SK-N-SH treated with all-trans-retinoic acid at 6 μM for 48 hours (cell line): ENCODE results near the gene ARFIP1.

Experiments used
- ATAC-seq: fragments of 200-7000 bp; cut with Tn5 transposase; 3 replicates; pipeline ENCODE4 v1.9.1; 2020; ENCODE audit warnings: mild to moderate bottlenecking, moderate library complexity
- ARNTL ChIP-seq: fragments of 450-650 bp; formaldehyde crosslinking; IDR thresholded peaks from 2 replicates; pipeline ENCODE4 v1.5.0; 2020; ENCODE audit warnings: low read depth, mild to moderate bottlenecking, moderate library complexity, borderline replicate concordance
- CREB5 ChIP-seq: fragments of 250-450 bp; sonication (Bioruptor Pico); IDR thresholded peaks from 2 replicates; pipeline ENCODE4 v1.5.1; 2020; ENCODE audit warnings: low read depth, mild to moderate bottlenecking, moderate library complexity
- CSDC2 ChIP-seq: fragments of 250-450 bp; sonication (Bioruptor Pico); IDR thresholded peaks from 2 replicates; pipeline ENCODE4 v1.5.0; 2020; ENCODE audit warnings: mild to moderate bottlenecking, moderate library complexity
- CSRNP3 ChIP-seq: fragments of 250-450 bp; sonication (Bioruptor Pico); IDR thresholded peaks from 2 replicates; pipeline ENCODE4 v1.5.1; 2021; ENCODE audit warnings: mild to moderate bottlenecking, moderate library complexity
- ESRRG ChIP-seq: fragments of 250-450 bp; sonication (Bioruptor Pico); IDR thresholded peaks from 2 replicates; pipeline ENCODE4 v1.6.1; 2021; ENCODE audit warnings: mild to moderate bottlenecking
- GLIS3 ChIP-seq: fragments of 250-450 bp; sonication (Bioruptor Pico); IDR thresholded peaks from 2 replicates; pipeline ENCODE4 v1.5.0; 2020; ENCODE audit warnings: mild to moderate bottlenecking, moderate library complexity
- ISL1 ChIP-seq: fragments of 250-450 bp; sonication (Bioruptor Pico); IDR thresholded peaks from 2 replicates; pipeline ENCODE4 v2.1.2; 2022; ENCODE audit warnings: mild to moderate bottlenecking, moderate library complexity
- OSR1 ChIP-seq: fragments of 250-450 bp; sonication (Bioruptor Pico); IDR thresholded peaks from 2 replicates; pipeline ENCODE4 v1.8.0; 2022; ENCODE audit warnings: moderate library complexity, mild to moderate bottlenecking, inconsistent platforms
- PATZ1 ChIP-seq: fragments of 250-450 bp; sonication (Bioruptor Pico); IDR thresholded peaks from 2 replicates; pipeline ENCODE4 v1.8.0; 2020; ENCODE audit warnings: mild to moderate bottlenecking, moderate library complexity, borderline replicate concordance
- POU6F1 ChIP-seq: fragments of 250-450 bp; sonication (Bioruptor Pico); IDR thresholded peaks from 2 replicates; pipeline ENCODE4 v1.8.0; 2021; ENCODE audit warnings: low read depth, mild to moderate bottlenecking, moderate library complexity, borderline replicate concordance
- RARB ChIP-seq: fragments of 250-450 bp; sonication (Bioruptor Pico); IDR thresholded peaks from 2 replicates; pipeline ENCODE4 v1.8.0; 2021; ENCODE audit warnings: mild to moderate bottlenecking, moderate library complexity
- SNAI2 ChIP-seq: fragments of 250-450 bp; sonication (Bioruptor Pico); IDR thresholded peaks from 2 replicates; pipeline ENCODE4 v1.5.0; 2020; ENCODE audit warnings: mild to moderate bottlenecking, moderate library complexity
- TCF4 ChIP-seq: fragments of 250-450 bp; sonication (Bioruptor Pico); IDR thresholded peaks from 2 replicates; pipeline ENCODE4 v1.8.0; 2021; ENCODE audit warnings: mild to moderate bottlenecking, moderate library complexity, borderline replicate concordance
- TOX ChIP-seq: fragments of 250-450 bp; sonication (Bioruptor Pico); IDR thresholded peaks from 2 replicates; pipeline ENCODE4 v1.8.0; 2021; ENCODE audit warnings: mild to moderate bottlenecking, moderate library complexity, borderline replicate concordance
- ZC3H10 ChIP-seq: fragments of 250-450 bp; sonication (Bioruptor Pico); IDR thresholded peaks from 2 replicates; pipeline ENCODE4 v1.5.1; 2021; ENCODE audit warnings: mild to moderate bottlenecking, moderate library complexity
- ZFP3 ChIP-seq: fragments of 250-450 bp; sonication (Bioruptor Pico); IDR thresholded peaks from 2 replicates; pipeline ENCODE4 v1.5.0; 2020; ENCODE audit warnings: mild to moderate bottlenecking, moderate library complexity
- ZFP30 ChIP-seq: fragments of 450-650 bp; formaldehyde crosslinking; IDR thresholded peaks from 2 replicates; pipeline ENCODE4 v1.5.0; 2022; ENCODE audit warnings: mild to moderate bottlenecking, moderate library complexity

Gene ARFIP1

GRCh38 chr4:152778656-152779512 is 870 bp upstream of the ARFIP1 start:
- peak; percentile 51 for ATAC-seq
- TF ChIP-seq CREB5 (CRISPR knock-in tag) (no peak), ISL1 (CRISPR knock-in tag) (no peak), POU6F1 (no peak), ESRRG (CRISPR knock-in tag) (no peak), CSRNP3 (CRISPR knock-in tag) (no peak)
- TF ChIP-seq, all 23 proteins: peak for 0

- TF ChIP-seq SNAI2 (CRISPR knock-in tag): no peak
- TF ChIP-seq TOX (CRISPR knock-in tag): no peak
- TF ChIP-seq TCF4: no peak
- no peak for TF ChIP-seq ZC3H10 (CRISPR knock-in tag)
- TF ChIP-seq OSR1 (CRISPR knock-in tag): no peak
- no peak for TF ChIP-seq ARNTL (CRISPR knock-in tag)
- TF ChIP-seq PATZ1 (CRISPR knock-in tag): no peak
- ATAC-seq: peak; percentile 21
Measured at GRCh38 chr4:152780267-152780778, 569 bp downstream of the ARFIP1 start.

GRCh38 chr4:152784490-152785350 is 5.0 kb downstream of the ARFIP1 start:
- TF ChIP-seq GLIS3 (CRISPR knock-in tag) (no peak), TOX (CRISPR knock-in tag) (no peak), ZFP3 (CRISPR knock-in tag) (no peak), PATZ1 (CRISPR knock-in tag) (no peak), CSDC2 (CRISPR knock-in tag) (no peak), ISL1 (CRISPR knock-in tag) (no peak), ZFP30 (CRISPR knock-in tag) (no peak), CREB5 (CRISPR knock-in tag) (no peak), RARB (CRISPR knock-in tag) (no peak)
- TF ChIP-seq, all 23 proteins: peak for 0
- peak; percentile 54 for ATAC-seq
